GM12878 (cell line): ENCODE data around the gene UBE2D3. TPM values are rescaled to one million over a fixed set of nuclear protein-coding genes. Genes with fewer than 3 reads are reported as not detected.

Source experiments
- ATAC-seq: fragments of 200-7000 bp; cut with Tn5 transposase; 3 replicates; pipeline ENCODE4 v1.9.1; 2020; ENCODE audit warnings: mild to moderate bottlenecking, moderate library complexity
- BruUV-seq: library from RNA; stranded (reverse); fragments of 400-500 nt; replicated peaks from 2 replicates; lab custom pipeline; 2021; lab: Mats Ljungman, UMichigan
- CTCF ChIA-PET: fragments of 300-600 bp; sonication (Branson Sonifier 250); formaldehyde crosslinking; extraction: SDS; loops from one replicate; lab custom pipeline; 2021; ENCODE audit warnings: inconsistent platforms; lab: Yijun Ruan, JAX
- POLR2A ChIA-PET: fragments of 350-600 bp; formaldehyde crosslinking; extraction: SDS; loops from one replicate; lab custom pipeline; 2021; ENCODE audit warnings: inconsistent platforms; lab: Charles Lee
- RAD21 ChIA-PET: fragments of 300-600 bp; sonication (Branson Sonifier 250); formaldehyde crosslinking; loops from one replicate; lab custom pipeline; 2023; ENCODE audit warnings: antibody characterized with exemption; ENCODE audit not compliant: unreplicated experiment; lab: Charles Lee
- SMC1A ChIA-PET: fragments of 300-600 bp; sonication (Branson Sonifier 250); formaldehyde crosslinking; loops from one replicate; lab custom pipeline; 2023; ENCODE audit not compliant: unreplicated experiment, uncharacterized antibody; lab: Charles Lee
- DNase-seq: peaks from one replicate; pipeline ENCODE4 v3.0.0-alpha.2; 2011; ENCODE audit warnings: low read depth, low spot score
- FAIRE-seq: peaks from 3 replicates; lab custom pipeline; 2011; peaks lifted over from hg19 to GRCh38; lab: Jason Lieb, UNC
- H2AFZ ChIP-seq: 2 replicates; pipeline ENCODE4 v1.6.0; 2011; ENCODE audit warnings: low read depth, low read length, control low read depth; ENCODE audit not compliant: control insufficient read depth
- H3K27ac ChIP-seq: 2 replicates; pipeline ENCODE4 v1.5.1; 2011; ENCODE audit warnings: control low read depth; ENCODE audit not compliant: control insufficient read depth, insufficient read depth
- H3K27me3 ChIP-seq, 2 experiments: replicated peaks in 1 of 2; 2 replicates each; pipeline versions ENCODE4 v1.6.0 to v1.6.1; 2011; ENCODE audit warnings: low read length in 1 of 2; ENCODE audit not compliant: control insufficient read depth in 2 of 2, insufficient read depth in 2 of 2
- H3K36me3 ChIP-seq, 2 experiments: 2 replicates each; pipeline ENCODE4 v1.5.1; 2011; ENCODE audit warnings: low read length in 1 of 2; ENCODE audit not compliant: control insufficient read depth in 2 of 2, insufficient read depth in 2 of 2
- H3K4me1 ChIP-seq: 2 replicates; pipeline ENCODE4 v1.6.1; 2011; ENCODE audit warnings: mild to moderate bottlenecking, low read length, moderate library complexity, mixed read lengths; ENCODE audit not compliant: control insufficient read depth, insufficient read depth
- H3K4me2 ChIP-seq: 2 replicates; pipeline ENCODE4 v1.6.0; 2011; ENCODE audit warnings: control low read depth; ENCODE audit not compliant: control insufficient read depth, insufficient read depth
- H3K4me3 ChIP-seq: fragments of 200-600 bp; sonication (generic); 2 replicates; pipeline ENCODE4 v1.5.1; 2016
- H3K79me2 ChIP-seq: 2 replicates; pipeline ENCODE4 v1.6.0; 2011; ENCODE audit warnings: low read length; ENCODE audit not compliant: control insufficient read depth, insufficient read depth
- H3K9ac ChIP-seq: 2 replicates; pipeline ENCODE4 v1.8.0; 2011; ENCODE audit warnings: low read length, control low read depth, mixed read lengths; ENCODE audit not compliant: control insufficient read depth, insufficient read depth
- H3K9me3 ChIP-seq: replicated peaks from 3 replicates; pipeline ENCODE4 v1.5.1; 2011; ENCODE audit warnings: mild to moderate bottlenecking, low read length; ENCODE audit not compliant: control insufficient read depth, insufficient read depth
- H4K20me1 ChIP-seq: 2 replicates; pipeline ENCODE4 v1.6.0; 2011; ENCODE audit not compliant: control insufficient read depth, insufficient read depth
- ATF7 ChIP-seq: fragments of 450-650 bp; IDR thresholded peaks from 2 replicates; pipeline ENCODE4 v1.6.1; 2016; ENCODE audit warnings: low read depth, mild to moderate bottlenecking
- CHD1 ChIP-seq: IDR thresholded peaks from 2 replicates; pipeline ENCODE4 v1.6.1; 2012; ENCODE audit warnings: low read depth, low read length, improper control_type of control experiment
- EP300 ChIP-seq, 2 experiments: fragments of 150-350 bp in 1 of 2; IDR thresholded peaks; 2 replicates each; pipeline ENCODE4 v1.6.1; 2011 to 2012; ENCODE audit warnings: low read depth in 2 of 2, low read length in 2 of 2, borderline replicate concordance in 1 of 2, improper control_type of control experiment in 1 of 2, inconsistent platforms in 1 of 2; ENCODE audit not compliant: control insufficient read depth in 1 of 2
- IRF4 ChIP-seq: IDR thresholded peaks from 2 replicates; pipeline ENCODE4 v1.6.1; 2011; ENCODE audit warnings: low read depth, low read length
- POLR2AphosphoS5 ChIP-seq: IDR thresholded peaks from 2 replicates; pipeline ENCODE4 v1.6.1; 2011; ENCODE audit warnings: mild to moderate bottlenecking, low read length, inconsistent platforms
- RAD51 ChIP-seq: fragments of 450-650 bp; IDR thresholded peaks from 2 replicates; pipeline ENCODE4 v1.6.1; 2016; ENCODE audit warnings: moderate library complexity, mild to moderate bottlenecking, inconsistent platforms
- RFX5 ChIP-seq: IDR thresholded peaks from 2 replicates; pipeline ENCODE4 v1.6.1; 2011; ENCODE audit warnings: low read depth, low read length, improper control_type of control experiment
- SUZ12 ChIP-seq: fragments of 200-600 bp; sonication (generic); IDR thresholded peaks from one replicate; pipeline ENCODE4 v1.6.1; 2018; ENCODE audit warnings: antibody characterized with exemption, mild to moderate bottlenecking; ENCODE audit not compliant: unreplicated experiment
- TCF12 ChIP-seq: IDR thresholded peaks from 2 replicates; pipeline ENCODE4 v1.6.1; 2011; ENCODE audit warnings: low read depth, mild to moderate bottlenecking, low read length
- WGBS: methylation state at CpG from one replicate; pipeline ENCODE4 v1.1.6; 2016; ENCODE audit warnings: low lambda C conversion rate; ENCODE audit not compliant: insufficient replicate concordance, insufficient coverage; ENCODE audit errors: missing lambda C conversion rate; 5-methylcytosine and 5-hydroxymethylcytosine counted together
- in situ Hi-C: fragments of 300-500 bp; cut with MboI; formaldehyde crosslinking; loops from 9 replicates; pipeline ENCODE4 v1.14.3; 2018; ENCODE audit warnings: mixed read lengths
- intact Hi-C: fragments of 100-400 bp; cut with micrococcal nuclease; formaldehyde crosslinking; loops from one replicate; pipeline ENCODE4 v1.14.2; 2022; ENCODE audit not compliant: unreplicated experiment
- polyA plus RNA-seq, 11 experiments: library from polyadenylated mRNA; depleted of rRNA in 4 of 11; unstranded in 6 of 11; stranded (reverse) in 5 of 11; fragments of >200 nt; fragmentation: Nextera tagmentation in 4 of 11; fragmentation: Illumina TruSeq in 1 of 11; extraction: Ambion mirVana in 4 of 11; extraction: Trizol in 1 of 11; gene quantifications; 1 replicate in 1 of 11; 2 replicates in 10 of 11; pipeline versions ENCODE4 v1.2.1 to v1.2.3, GENCODE V29; 2011 to 2016; ENCODE audit warnings: inconsistent platforms in 2 of 11, missing spikeins in 2 of 11, low read depth in 1 of 11
- total RNA-seq, 4 experiments: library from RNA; depleted of rRNA in 3 of 4; stranded (reverse); fragments of >200 nt in 3 of 4; fragmentation: Illumina TruSeq in 1 of 4; extraction: Trizol in 1 of 4; gene quantifications; 2 replicates each; pipeline versions ENCODE4 v1.2.1 to v1.2.3, GENCODE V29; 2013 to 2021
- TF ChIP-seq, protein P1 (sequence below): fragments of 450-650 bp; IDR thresholded peaks from 2 replicates; pipeline ENCODE4 v1.6.1; 2017; ENCODE audit warnings: mild to moderate bottlenecking, low read depth, inconsistent platforms; ENCODE audit not compliant: poor library complexity, severe bottlenecking
- TF ChIP-seq, protein P2 (sequence below): IDR thresholded peaks from 2 replicates; pipeline ENCODE4 v1.6.1; 2012; ENCODE audit warnings: low read depth, low read length, improper control_type of control experiment

UBE2D3 gene
- total and polyA plus RNA-seq, 10 of the 15 experiments (the other 5 are each of a cell fraction or from before 2014, with no cell fraction given): 162 to 572 (median 395) TPM

DNA sequence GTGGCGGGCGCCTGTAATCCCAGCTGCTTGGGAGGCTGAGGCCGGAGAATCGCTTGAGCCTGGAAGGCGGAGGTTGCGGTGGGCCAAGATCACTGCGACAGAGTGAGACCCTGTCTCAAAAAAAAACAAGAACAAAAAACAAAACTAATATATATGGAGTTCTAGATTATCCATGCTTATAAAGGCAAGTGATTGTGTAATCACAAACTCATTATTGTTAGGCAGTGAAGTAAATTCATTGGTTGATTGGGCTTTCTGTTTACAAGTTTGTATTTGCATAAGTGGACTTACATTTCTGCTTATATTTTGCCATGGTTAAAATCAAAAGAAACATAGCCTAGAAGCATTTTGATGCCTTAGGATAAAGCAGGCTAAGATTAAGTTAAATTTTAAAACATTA lies 2.5 kb upstream of the UBE2D3 start:
- CTCF ChIA-PET: interaction anchor here (1.0 to 3.1 kb wide), 3 partner anchors 38 to 261 kb away, joined by 3 to 30 read pairs (median 4); partner anchors contain the start of gene CISD2

GRCh38 chr4:102828497-102828808 lies 1.1 kb upstream of the UBE2D3 start:
- H3K4me3 ChIP-seq: peak overlapping the region; percentile 67
- H2AFZ ChIP-seq: peak overlapping the region; percentile 77
- TF ChIP-seq IRF4 (0 out of 2 replicates have a peak, but pooled peaks have one; percentile 5), EP300 (IDR thresholded peaks at IDR 0.05; ENCODE audit: borderline replicate concordance in 1 of 2, control insufficient read depth in 1 of 2, low read depth in 2 of 2, low read length in 2 of 2) (no peak), ATF7 (no peak), POLR2AphosphoS5 (peak; percentile 16), CHD1 (no peak), RFX5 (no peak), SUZ12 (no peak), RAD51 (no peak; the same call in 1 of the 2 replicates)
- TF ChIP-seq, protein P1, sequence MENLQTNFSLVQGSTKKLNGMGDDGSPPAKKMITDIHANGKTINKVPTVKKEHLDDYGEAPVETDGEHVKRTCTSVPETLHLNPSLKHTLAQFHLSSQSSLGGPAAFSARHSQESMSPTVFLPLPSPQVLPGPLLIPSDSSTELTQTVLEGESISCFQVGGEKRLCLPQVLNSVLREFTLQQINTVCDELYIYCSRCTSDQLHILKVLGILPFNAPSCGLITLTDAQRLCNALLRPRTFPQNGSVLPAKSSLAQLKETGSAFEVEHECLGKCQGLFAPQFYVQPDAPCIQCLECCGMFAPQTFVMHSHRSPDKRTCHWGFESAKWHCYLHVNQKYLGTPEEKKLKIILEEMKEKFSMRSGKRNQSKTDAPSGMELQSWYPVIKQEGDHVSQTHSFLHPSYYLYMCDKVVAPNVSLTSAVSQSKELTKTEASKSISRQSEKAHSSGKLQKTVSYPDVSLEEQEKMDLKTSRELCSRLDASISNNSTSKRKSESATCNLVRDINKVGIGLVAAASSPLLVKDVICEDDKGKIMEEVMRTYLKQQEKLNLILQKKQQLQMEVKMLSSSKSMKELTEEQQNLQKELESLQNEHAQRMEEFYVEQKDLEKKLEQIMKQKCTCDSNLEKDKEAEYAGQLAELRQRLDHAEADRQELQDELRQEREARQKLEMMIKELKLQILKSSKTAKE: peak; percentile 3

More for the DNA sequence above, 2.5 kb upstream of the UBE2D3 start:
- SMC1A ChIA-PET: interaction anchor here (1.2 to 8.9 kb wide), 4 partner anchors 19 to 209 kb away, joined by 5 to 91 read pairs (median 17); partner anchors contain the start of gene CISD2
- H3K4me2 ChIP-seq: peak overlapping the region; percentile 91
- H3K9ac ChIP-seq: no peak overlapping the region
- ATAC-seq (no peak), FAIRE-seq (no peak), DNase-seq (no peak)
- BruUV-seq: no TSS peak
- H3K27ac ChIP-seq: no peak overlapping the region
- POLR2A ChIA-PET: interaction anchor here (1.0 to 11.7 kb wide), 4 partner anchors 9 to 69 kb away, joined by 3 to 164 read pairs (median 62); partner anchors contain the start of genes CISD2 and MANBA
- peaks cover 4% of the 10 kb centered on the region; the same call in 1 of the 2 replicates for H3K4me1 ChIP-seq
- H3K36me3 ChIP-seq: no peaks in the 10 kb centered on the region
- H4K20me1 ChIP-seq: no peaks in the 10 kb centered on the region
- H3K27me3 ChIP-seq: no peaks in the 10 kb centered on the region
- no peaks in the 10 kb centered on the region for H3K9me3 ChIP-seq
- in situ Hi-C loops (no loop called here), intact Hi-C loops (loop anchor here (2.0 to 10.0 kb wide), 5 partner anchors 143 to 1662 kb away; partner anchors contain the start of genes BDH2, CXXC4 and SLC39A8)
- H3K79me2 ChIP-seq: peaks cover 37% of the 10 kb centered on the region
- H3K4me3 ChIP-seq: no peak overlapping the region
- no peak for TF ChIP-seq TCF12
- TF ChIP-seq, protein P2, sequence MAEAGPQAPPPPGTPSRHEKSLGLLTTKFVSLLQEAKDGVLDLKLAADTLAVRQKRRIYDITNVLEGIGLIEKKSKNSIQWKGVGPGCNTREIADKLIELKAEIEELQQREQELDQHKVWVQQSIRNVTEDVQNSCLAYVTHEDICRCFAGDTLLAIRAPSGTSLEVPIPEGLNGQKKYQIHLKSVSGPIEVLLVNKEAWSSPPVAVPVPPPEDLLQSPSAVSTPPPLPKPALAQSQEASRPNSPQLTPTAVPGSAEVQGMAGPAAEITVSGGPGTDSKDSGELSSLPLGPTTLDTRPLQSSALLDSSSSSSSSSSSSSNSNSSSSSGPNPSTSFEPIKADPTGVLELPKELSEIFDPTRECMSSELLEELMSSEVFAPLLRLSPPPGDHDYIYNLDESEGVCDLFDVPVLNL: no peak
- WGBS: 89% methylated on average over 7 of the region's 7 CpGs
- no peak overlapping the region for H2AFZ ChIP-seq
- RAD21 ChIA-PET: interaction anchor here (3.5 to 10.1 kb wide), 2 partner anchors 20 to 36 kb away, joined by 22 to 139 read pairs; partner anchors contain the start of gene CISD2

More at GRCh38 chr4:102828497-102828808, 1.1 kb upstream of the UBE2D3 start:
- SMC1A ChIA-PET: interaction anchor here (0.6 to 8.9 kb wide), 28 partner anchors 10 to 291 kb away, joined by 3 to 91 read pairs (median 5); partner anchors contain the start of genes BDH2, CISD2, MANBA and SLC9B2
- no peak for ATAC-seq
- intact Hi-C loops (loop anchor here (1.0 to 10.0 kb wide), 6 partner anchors 40 to 1664 kb away; partner anchors contain the start of genes BDH2, CISD2, CXXC4 and SLC39A8), in situ Hi-C loops (no loop called here)
- FAIRE-seq: no peak
- RAD21 ChIA-PET: interaction anchor here (0.7 to 10.1 kb wide), 27 partner anchors 11 to 328 kb away, joined by 3 to 139 read pairs (median 4); partner anchors contain the start of genes BDH2, CISD2, MANBA and SLC9B1
- H3K27ac ChIP-seq: peak overlapping the region; percentile 99
- 0 out of 4 replicates have a peak, but pooled peaks cover 0 to 3% of the 10 kb centered on the region in 2 experiments for H3K36me3 ChIP-seq
- no peak for DNase-seq
- peaks cover 4% of the 10 kb centered on the region; the same call in 1 of the 2 replicates for H3K4me1 ChIP-seq
- POLR2A ChIA-PET: interaction anchor here (0.6 to 11.7 kb wide), 19 partner anchors 10 to 326 kb away, joined by 3 to 164 read pairs (median 4); partner anchors contain the start of genes CISD2, MANBA and SLC9B2
- no peaks in the 10 kb centered on the region for H3K9me3 ChIP-seq
- peak overlapping the region; percentile 86 for H3K9ac ChIP-seq
- H4K20me1 ChIP-seq: no peaks in the 10 kb centered on the region; the same call in 1 of the 2 replicates
- WGBS: 3% methylated on average over 4 of the region's 4 CpGs
- peak overlapping the region; percentile 91 for H3K4me2 ChIP-seq
- CTCF ChIA-PET: interaction anchor here (1.0 to 4.2 kb wide), 16 partner anchors 9 to 487 kb away, joined by 3 to 30 read pairs (median 4); partner anchors contain the start of genes CISD2 and MANBA
- no peaks in the 10 kb centered on the region for H3K27me3 ChIP-seq
- TSS peak; percentile 93 for BruUV-seq
- peaks cover 50% of the 10 kb centered on the region for H3K79me2 ChIP-seq
